H9 (cell line): Measurements from ENCODE around the gene CAPN8. TPM values are rescaled to one million over a fixed set of nuclear protein-coding genes. Genes with fewer than 3 reads are reported as not detected.

Source experiments
- DNase-seq: peaks from one replicate; pipeline ENCODE4 v3.0.0-alpha.2; 2017
- H2AFZ ChIP-seq: one replicate; pipeline ENCODE4 v1.6.1; 2013; ENCODE audit warnings: mild to moderate bottlenecking, low read length, control low read depth, moderate library complexity
- H2AK5ac ChIP-seq: 2 replicates; pipeline ENCODE4 v1.6.1; 2013; ENCODE audit warnings: low read length, control low read depth, mixed read lengths; ENCODE audit not compliant: insufficient read length
- H2BK120ac ChIP-seq: one replicate; pipeline ENCODE4 v1.6.1; 2013; ENCODE audit warnings: low read depth, mild to moderate bottlenecking, low read length, control low read depth, inconsistent platforms; ENCODE audit not compliant: poor library complexity, severe bottlenecking
- H2BK12ac ChIP-seq: 2 replicates; pipeline ENCODE4 v1.6.1; 2013; ENCODE audit warnings: low read length, control low read depth, mixed read lengths, low read depth; ENCODE audit not compliant: insufficient read length
- H2BK15ac ChIP-seq: 2 replicates; pipeline ENCODE4 v1.6.1; 2013; ENCODE audit warnings: low read depth, low read length, control low read depth
- H2BK20ac ChIP-seq: one replicate; pipeline ENCODE4 v1.6.1; 2013; ENCODE audit warnings: low read depth, mild to moderate bottlenecking, low read length, control low read depth, inconsistent platforms; ENCODE audit not compliant: poor library complexity, severe bottlenecking
- H2BK5ac ChIP-seq: 2 replicates; pipeline ENCODE4 v1.6.1; 2013; ENCODE audit warnings: low read length, control low read depth, mixed read lengths; ENCODE audit not compliant: insufficient read length
- H3K14ac ChIP-seq: 2 replicates; pipeline ENCODE4 v1.6.1; 2013; ENCODE audit warnings: low read length, control low read depth; ENCODE audit not compliant: insufficient read depth
- H3K18ac ChIP-seq: 2 replicates; pipeline ENCODE4 v1.6.1; 2013; ENCODE audit warnings: low read depth, mild to moderate bottlenecking, mixed read lengths, low read length, control low read depth; ENCODE audit not compliant: insufficient read length
- H3K23ac ChIP-seq: 2 replicates; pipeline ENCODE4 v1.6.1; 2013; ENCODE audit warnings: low read length, control low read depth, mixed read lengths, low read depth; ENCODE audit not compliant: insufficient read length
- H3K23me2 ChIP-seq: 2 replicates; pipeline ENCODE4 v1.6.1; 2013; ENCODE audit warnings: low read depth, mild to moderate bottlenecking, mixed read lengths, low read length, control low read depth; ENCODE audit not compliant: insufficient read length, poor library complexity, severe bottlenecking
- H3K27ac ChIP-seq: 2 replicates; pipeline ENCODE4 v1.5.1; 2013; ENCODE audit warnings: low read length, control low read depth, mixed read lengths, low read depth; ENCODE audit not compliant: insufficient read length
- H3K27me3 ChIP-seq: 2 replicates; pipeline ENCODE4 v1.6.1; 2013; ENCODE audit warnings: low read length, control low read depth, inconsistent platforms; ENCODE audit not compliant: insufficient read depth
- H3K4ac ChIP-seq: 2 replicates; pipeline ENCODE4 v1.6.1; 2013; ENCODE audit warnings: low read depth, mild to moderate bottlenecking, control low read depth, inconsistent platforms, low read length, moderate library complexity
- H3K4me1 ChIP-seq: 2 replicates; pipeline ENCODE4 v1.6.1; 2013; ENCODE audit warnings: low read length, control low read depth, inconsistent platforms; ENCODE audit not compliant: insufficient read depth
- H3K4me2 ChIP-seq: 2 replicates; pipeline ENCODE4 v1.6.1; 2013; ENCODE audit warnings: low read length, control low read depth, mixed read lengths; ENCODE audit not compliant: insufficient read length, insufficient read depth
- H3K56ac ChIP-seq: 2 replicates; pipeline ENCODE4 v1.6.1; 2013; ENCODE audit warnings: low read depth, mild to moderate bottlenecking, mixed read lengths, low read length, control low read depth; ENCODE audit not compliant: insufficient read length
- H3K79me1 ChIP-seq: 2 replicates; pipeline ENCODE4 v1.6.1; 2013; ENCODE audit warnings: low read depth, mild to moderate bottlenecking, moderate library complexity, low read length, control low read depth, inconsistent platforms; ENCODE audit not compliant: insufficient read depth, poor library complexity, severe bottlenecking
- H3K79me2 ChIP-seq: 2 replicates; pipeline ENCODE4 v1.6.1; 2013; ENCODE audit warnings: low read length, control low read depth, inconsistent platforms; ENCODE audit not compliant: insufficient read depth
- H3K9ac ChIP-seq: 2 replicates; pipeline ENCODE4 v1.6.1; 2013; ENCODE audit warnings: low read length, control low read depth, mixed read lengths; ENCODE audit not compliant: insufficient read length; ENCODE audit errors: extremely low read depth
- H3K9me3 ChIP-seq: one replicate; pipeline ENCODE4 v1.6.1; 2013; ENCODE audit warnings: low read depth, low read length, inconsistent platforms; ENCODE audit not compliant: control insufficient read depth
- H3T11ph ChIP-seq: one replicate; pipeline ENCODE4 v1.6.1; 2013; ENCODE audit warnings: mild to moderate bottlenecking, low read length, control low read depth, inconsistent platforms
- H4K20me1 ChIP-seq: one replicate; pipeline ENCODE4 v1.6.1; 2013; ENCODE audit not compliant: control insufficient read depth, insufficient read length, insufficient read depth
- H4K5ac ChIP-seq: 2 replicates; pipeline ENCODE4 v1.6.1; 2013; ENCODE audit warnings: low read depth, mild to moderate bottlenecking, mixed read lengths, low read length, control low read depth; ENCODE audit not compliant: insufficient read length
- H4K8ac ChIP-seq: replicated peaks from 2 replicates; pipeline ENCODE4 v1.6.1; 2013; ENCODE audit warnings: low read length, control low read depth, mixed read lengths, low read depth; ENCODE audit not compliant: insufficient read length
- H4K91ac ChIP-seq: 2 replicates; pipeline ENCODE4 v1.6.1; 2013; ENCODE audit warnings: low read depth, mild to moderate bottlenecking, moderate library complexity, mixed read lengths, low read length, control low read depth; ENCODE audit not compliant: insufficient read length
- H3K27ac Mint-ChIP-seq, 3 experiments: 2 replicates in 2 of 3; 3 replicates in 1 of 3; pipeline ENCODE4 v1.8.0; 2020 to 2021; ENCODE audit warnings: mixed read lengths in 3 of 3, mild to moderate bottlenecking in 1 of 3, moderate library complexity in 1 of 3
- H3K27me3 Mint-ChIP-seq: 2 replicates; pipeline ENCODE4 v1.8.0; 2021; ENCODE audit warnings: low read depth, mild to moderate bottlenecking, moderate library complexity, mixed read lengths
- H3K36me3 Mint-ChIP-seq, 3 experiments: 2 replicates in 2 of 3; 3 replicates in 1 of 3; pipeline ENCODE4 v1.8.0; 2020 to 2021; ENCODE audit warnings: low read depth in 3 of 3, mixed read lengths in 3 of 3; ENCODE audit not compliant: insufficient read depth in 1 of 3
- H3K4me1 Mint-ChIP-seq, 2 experiments: 2 replicates each; pipeline ENCODE4 v1.8.0; 2020; ENCODE audit warnings: mixed read lengths in 2 of 2
- H3K4me3 Mint-ChIP-seq, 2 experiments: 2 replicates in 1 of 2; 3 replicates in 1 of 2; pipeline ENCODE4 v1.8.0; 2020 to 2021; ENCODE audit warnings: mild to moderate bottlenecking in 2 of 2, mixed read lengths in 2 of 2, moderate library complexity in 1 of 2
- H3K9me3 Mint-ChIP-seq, 2 experiments: 2 replicates in 1 of 2; 3 replicates in 1 of 2; pipeline ENCODE4 v1.8.0; 2020; ENCODE audit warnings: mild to moderate bottlenecking in 2 of 2, mixed read lengths in 2 of 2, moderate library complexity in 1 of 2
- CTCF ChIP-seq: fragments of 200-600 bp; sonication (generic); conservative IDR thresholded peaks from 3 replicates; pipeline ENCODE4 v1.8.0; 2021; ENCODE audit warnings: antibody characterized with exemption, mild to moderate bottlenecking
- WGBS: extraction: QIAGEN DNeasy Blood & Tissue Kit; methylation state at CpG from one replicate; pipeline ENCODE4 v1.1.7; 2013; ENCODE audit warnings: missing lambda C conversion rate, low lambda C conversion rate, mixed read lengths; ENCODE audit not compliant: insufficient read length; ENCODE audit errors: extremely low coverage; 5-methylcytosine and 5-hydroxymethylcytosine counted together
- total RNA-seq: library from RNA; stranded (reverse); gene quantifications from 2 replicates; pipeline ENCODE4 v1.2.1, GENCODE V29; 2021

The CAPN8 gene
- total RNA-seq, 1 experiment from 2014 or later: not detected

- H3K4me1 Mint-ChIP-seq: peaks cover 27 to 32% of the 10 kb centered on the region in 2 experiments
- H3K4me3 Mint-ChIP-seq: no peak overlapping the region
- TF ChIP-seq CTCF: no peak
- Histone ChIP-seq H4K91ac (no peak overlapping the region), H2AFZ (no peak overlapping the region), H2BK15ac (no peak overlapping the region), H3K23ac (no peak overlapping the region), H2BK20ac (no peak overlapping the region), H2AK5ac (no peak overlapping the region), H3K9ac (no peak overlapping the region), H4K5ac (no peak overlapping the region), H3K9me3 (no peaks in the 10 kb centered on the region), H3K27me3 (peaks cover 4% of the 10 kb centered on the region; the same call in 1 of the 2 replicates), H3K56ac (no peak overlapping the region), H3K18ac (no peak overlapping the region), H3K23me2 (peaks cover 6% of the 10 kb centered on the region), H3K4me1 (no peaks in the 10 kb centered on the region), H4K8ac (no peak overlapping the region), H3T11ph (no peak overlapping the region), H3K27ac (no peak overlapping the region), H2BK5ac (no peak overlapping the region), H2BK12ac (no peak overlapping the region), H3K79me2 (no peaks in the 10 kb centered on the region), H3K4me2 (no peak overlapping the region), H4K20me1 (no peaks in the 10 kb centered on the region), H3K14ac (no peak overlapping the region), H2BK120ac (no peak overlapping the region), H3K79me1 (no peaks in the 10 kb centered on the region), H3K4ac (no peak overlapping the region)
- no CpG with 5 or more reads among the region's 3 CpGs for WGBS
- no peaks in the 10 kb centered on the region for H3K9me3 Mint-ChIP-seq
- no peak for DNase-seq
- H3K36me3 Mint-ChIP-seq: no peaks in the 10 kb centered on the region
- H3K27me3 Mint-ChIP-seq: peaks cover 41% of the 10 kb centered on the region
- peak overlapping the region in 2 of 3 experiments; percentile 32 to 47; a peak in 2 of 7 replicates for H3K27ac Mint-ChIP-seq
Observed at GRCh38 chr1:223708651-223709268, 43.3 kb upstream of the CAPN8 start.
